ENCODE measurements around the gene SIGLECL1.
A peak's percentile ranks its signal among the peaks of the same experiment; 100 is the strongest.

SIGLECL1 gene

DNA sequence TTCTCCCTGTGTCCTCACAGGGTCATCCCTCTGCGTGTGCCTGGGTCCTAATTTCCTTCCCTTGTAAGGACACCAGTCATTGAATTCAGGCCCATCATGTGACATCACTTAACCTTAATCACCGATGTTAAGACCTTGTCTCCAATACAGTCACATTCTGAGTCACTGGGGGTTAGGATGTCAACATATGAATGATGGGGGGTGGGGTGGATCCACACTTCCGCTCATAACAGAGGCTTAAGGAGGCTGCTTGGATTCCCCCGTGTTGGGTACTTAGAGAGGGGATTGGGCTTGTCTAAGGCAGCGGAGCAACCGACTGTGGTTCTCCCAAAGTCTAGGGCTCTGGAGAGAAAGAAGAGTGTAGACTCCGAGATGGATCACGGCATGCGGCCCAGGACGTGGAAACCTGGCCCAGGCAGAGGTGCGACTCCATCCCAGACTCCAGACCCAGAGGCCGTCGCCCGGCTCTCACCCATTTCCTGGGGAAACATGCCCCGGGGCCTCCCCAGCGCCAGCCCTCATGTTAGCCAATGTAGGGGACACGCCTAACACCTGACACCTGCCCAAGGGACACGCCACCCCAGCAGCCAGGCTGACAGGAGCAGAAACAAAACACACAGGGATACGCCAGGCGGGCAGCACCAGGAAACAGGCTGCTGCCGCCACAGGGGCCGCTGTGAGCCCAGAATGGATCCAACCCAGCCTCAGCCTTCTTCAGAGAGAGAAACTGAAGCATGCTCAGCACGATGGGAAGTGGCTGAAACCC, 43.5 kb downstream of the SIGLECL1 start:
- Histone ChIP-seq H3K4me3 (ENCODE audit: low read length) (no peak overlapping the region), H2AFZ (ENCODE audit: low read depth, low read length) (no peak overlapping the region), H3K27me3 (ENCODE audit: insufficient read depth, low read length) (peaks cover 13% of the 10 kb centered on the region), H3K9me3 (ENCODE audit: low read length) (no peaks in the 10 kb centered on the region), H3K4me1 (ENCODE audit: insufficient read depth, low read length) (no peaks in the 10 kb centered on the region), H3K36me3 (ENCODE audit: insufficient read depth, low read length) (no peaks in the 10 kb centered on the region)

- peaks cover 13% of the 10 kb centered on the region for H3K27me3 ChIP-seq (ENCODE audit: insufficient read depth, low read length)
- no peaks in the 10 kb centered on the region for H3K4me1 ChIP-seq (ENCODE audit: insufficient read depth, low read length)
- H3K4me3 ChIP-seq (ENCODE audit: low read length), result no peak overlapping the region
- H2AFZ ChIP-seq (ENCODE audit: low read depth, low read length), result no peak overlapping the region
- no peaks in the 10 kb centered on the region for H3K36me3 ChIP-seq (ENCODE audit: insufficient read depth, low read length)
- no peaks in the 10 kb centered on the region for H3K9me3 ChIP-seq (ENCODE audit: low read length)
Measured at GRCh38 chr19:51294977-51295375, 44.1 kb downstream of the SIGLECL1 start.

- H2AFZ ChIP-seq (ENCODE audit: low read depth, low read length), result no peak overlapping the region
Measured at GRCh38 chr19:51295382-51296126, 44.7 kb downstream of the SIGLECL1 start.

DNA sequence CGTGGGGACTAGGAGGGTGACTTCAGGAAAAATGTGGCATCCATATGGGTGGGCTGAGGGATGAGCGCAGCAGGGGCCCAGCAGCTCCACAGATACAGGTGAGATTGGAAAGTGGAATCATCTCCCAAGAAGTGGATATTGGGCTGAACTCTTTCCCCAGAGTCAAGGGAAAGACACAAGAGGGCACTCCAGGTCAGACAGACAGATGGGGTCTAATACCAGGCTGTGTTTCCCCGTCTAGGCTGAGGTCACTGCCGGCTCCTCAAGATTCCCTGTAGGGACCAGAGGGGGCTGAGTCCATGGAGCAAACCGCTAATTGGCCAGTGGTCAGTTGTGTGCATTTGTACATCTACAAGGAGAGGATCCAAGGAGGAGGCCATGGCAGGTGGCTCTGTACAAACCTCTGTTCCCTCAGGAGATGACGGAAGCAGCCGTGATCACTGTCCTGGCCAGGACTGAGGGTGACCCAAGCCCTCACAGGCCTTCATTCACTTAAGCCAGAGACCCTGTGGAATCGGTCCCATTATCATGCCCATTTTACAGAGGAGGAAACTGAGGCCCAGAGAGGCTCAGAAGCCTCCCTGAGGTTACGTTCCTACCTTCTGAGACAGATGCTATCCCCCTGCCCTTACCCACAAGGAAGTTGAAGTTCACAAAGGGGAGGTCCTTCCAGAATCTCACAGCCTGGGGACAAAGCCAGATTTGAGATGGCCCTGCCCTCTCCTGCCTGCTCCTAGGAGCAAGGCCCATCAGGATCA, 45.6 kb downstream of the SIGLECL1 start:
- Histone ChIP-seq H3K4me1 (ENCODE audit: insufficient read depth, low read length) (peaks cover 7% of the 10 kb centered on the region), H3K9me3 (ENCODE audit: low read length) (no peaks in the 10 kb centered on the region), H2AFZ (ENCODE audit: low read depth, low read length) (no peak overlapping the region), H3K36me3 (ENCODE audit: insufficient read depth, low read length) (no peaks in the 10 kb centered on the region), H3K27me3 (ENCODE audit: insufficient read depth, low read length) (peaks cover 13% of the 10 kb centered on the region), H3K4me3 (ENCODE audit: low read length) (no peak overlapping the region)

More at GRCh38 chr19:51295382-51296126, 44.7 kb downstream of the SIGLECL1 start:
- peaks cover 4% of the 10 kb centered on the region for H3K4me1 ChIP-seq (ENCODE audit: insufficient read depth, low read length)
- H3K9me3 ChIP-seq (ENCODE audit: low read length), result no peaks in the 10 kb centered on the region
- peaks cover 13% of the 10 kb centered on the region for H3K27me3 ChIP-seq (ENCODE audit: insufficient read depth, low read length)
- no peaks in the 10 kb centered on the region for H3K36me3 ChIP-seq (ENCODE audit: insufficient read depth, low read length)
- H3K4me3 ChIP-seq (ENCODE audit: low read length), result no peak overlapping the region

GRCh38 chr19:51297406-51297805, 46.5 kb downstream of the SIGLECL1 start:
- Histone ChIP-seq H3K36me3 (ENCODE audit: insufficient read depth, low read length) (no peaks in the 10 kb centered on the region), H2AFZ (ENCODE audit: low read depth, low read length) (no peak overlapping the region), H3K9me3 (ENCODE audit: low read length) (no peaks in the 10 kb centered on the region), H3K4me1 (ENCODE audit: insufficient read depth, low read length) (peaks cover 7% of the 10 kb centered on the region), H3K27me3 (ENCODE audit: insufficient read depth, low read length) (peaks cover 13% of the 10 kb centered on the region), H3K4me3 (ENCODE audit: low read length) (no peak overlapping the region)

GRCh38 chr19:51301266-51301665, 50.4 kb downstream of the SIGLECL1 start:
- H3K36me3 ChIP-seq (ENCODE audit: insufficient read depth, low read length), result no peaks in the 10 kb centered on the region
- no peak overlapping the region for H2AFZ ChIP-seq (ENCODE audit: low read depth, low read length)
- no peaks in the 10 kb centered on the region for H3K9me3 ChIP-seq (ENCODE audit: low read length)
- no peak overlapping the region for H3K4me3 ChIP-seq (ENCODE audit: low read length)
- H3K4me1 ChIP-seq (ENCODE audit: insufficient read depth, low read length), result peaks cover 7% of the 10 kb centered on the region
- H3K27me3 ChIP-seq (ENCODE audit: insufficient read depth, low read length), result no peaks in the 10 kb centered on the region

- Histone ChIP-seq H3K27me3 (ENCODE audit: insufficient read depth, low read length) (peaks cover 3% of the 10 kb centered on the region), H3K4me3 (ENCODE audit: low read length) (no peak overlapping the region), H3K4me1 (ENCODE audit: insufficient read depth, low read length) (peaks cover 3% of the 10 kb centered on the region), H3K36me3 (ENCODE audit: insufficient read depth, low read length) (no peaks in the 10 kb centered on the region), H3K9me3 (ENCODE audit: low read length) (peaks cover 4% of the 10 kb centered on the region), H2AFZ (ENCODE audit: low read depth, low read length) (no peak overlapping the region)
Measured at GRCh38 chr19:51305479-51305878, 54.6 kb downstream of the SIGLECL1 start.

DNA sequence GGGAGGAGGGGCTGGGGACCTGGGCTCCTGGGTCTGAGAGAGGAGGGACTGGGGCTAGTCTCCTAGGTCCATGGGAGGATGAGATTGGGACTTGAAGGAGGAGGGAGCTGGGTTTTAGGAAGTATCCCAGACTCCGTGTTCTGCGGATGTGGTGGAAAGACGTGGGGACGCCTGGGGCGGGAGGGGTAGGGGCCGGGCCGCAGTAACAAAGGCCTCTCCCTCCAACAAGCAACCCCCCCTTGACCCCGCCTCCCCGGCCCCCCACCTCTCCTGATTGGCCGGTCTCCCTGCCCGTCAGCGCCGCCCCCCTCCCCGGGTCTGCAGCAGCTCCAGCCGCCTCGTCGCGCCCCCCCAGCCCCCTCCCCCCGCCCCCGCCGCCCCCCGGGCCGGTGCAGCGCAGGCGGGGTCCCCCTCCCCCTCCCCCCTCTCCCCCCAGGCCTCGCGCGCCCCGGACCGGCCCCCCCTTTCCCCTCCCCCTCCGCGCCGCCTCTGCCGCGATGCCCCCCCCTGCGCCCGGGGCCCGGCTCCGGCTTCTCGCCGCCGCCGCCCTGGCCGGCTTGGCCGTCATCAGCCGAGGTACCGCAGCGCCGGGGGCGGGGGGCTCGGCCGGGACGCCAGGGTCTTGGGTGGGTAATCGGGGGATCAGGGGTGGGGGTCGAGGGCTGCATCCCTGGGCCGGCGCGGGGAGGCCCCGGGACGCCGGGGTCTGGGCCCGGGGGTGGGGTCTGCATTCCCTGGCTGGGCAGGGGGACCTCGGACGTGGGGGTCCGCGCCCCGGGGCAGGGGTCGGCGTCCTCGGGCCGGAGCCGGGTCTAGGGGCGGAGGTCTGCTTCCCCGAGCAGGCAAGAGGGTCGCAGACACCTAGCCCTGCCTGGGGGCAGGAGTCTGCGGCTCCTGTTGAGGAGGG, 60.7 kb downstream of the SIGLECL1 start, which contains the start of gene IGLON5:
TSS of gene IGLON5 (plus strand) at position 294 of the 907 bp plus-strand sequence. CDS start at position 498, 204 bp downstream.
- no peaks in the 10 kb centered on the region for H3K4me1 ChIP-seq (ENCODE audit: insufficient read depth, low read length)
- peak within 1 kb of the TSS; percentile 24 for H3K4me3 ChIP-seq (ENCODE audit: low read length)
- no peaks in the 10 kb centered on the region for H3K36me3 ChIP-seq (ENCODE audit: insufficient read depth, low read length)
- H3K27me3 ChIP-seq (ENCODE audit: insufficient read depth, low read length), result peaks cover 18% of the 10 kb centered on the region
- peaks cover 5% of the 10 kb centered on the region for H3K9me3 ChIP-seq (ENCODE audit: low read length)
- no peak within 1 kb of the TSS for H2AFZ ChIP-seq (ENCODE audit: low read depth, low read length)

GRCh38 chr19:51316688-51317087, 65.8 kb downstream of the SIGLECL1 start:
- Histone ChIP-seq H3K9me3 (ENCODE audit: low read length) (peaks cover 2% of the 10 kb centered on the region), H3K4me1 (ENCODE audit: insufficient read depth, low read length) (peaks cover 4% of the 10 kb centered on the region), H3K4me3 (ENCODE audit: low read length) (no peak overlapping the region), H3K27me3 (ENCODE audit: insufficient read depth, low read length) (peaks cover 16% of the 10 kb centered on the region), H3K36me3 (ENCODE audit: insufficient read depth, low read length) (no peaks in the 10 kb centered on the region), H2AFZ (ENCODE audit: low read depth, low read length) (no peak overlapping the region)

- peaks cover 2% of the 10 kb centered on the region for H3K9me3 ChIP-seq (ENCODE audit: low read length)
- peaks cover 4% of the 10 kb centered on the region for H3K4me1 ChIP-seq (ENCODE audit: insufficient read depth, low read length)
- H3K4me3 ChIP-seq (ENCODE audit: low read length), result no peak overlapping the region
- H3K27me3 ChIP-seq (ENCODE audit: insufficient read depth, low read length), result peaks cover 11% of the 10 kb centered on the region
- no peaks in the 10 kb centered on the region for H3K36me3 ChIP-seq (ENCODE audit: insufficient read depth, low read length)
- H2AFZ ChIP-seq (ENCODE audit: low read depth, low read length), result no peak overlapping the region
Measured at GRCh38 chr19:51317376-51317775, 66.5 kb downstream of the SIGLECL1 start.

DNA sequence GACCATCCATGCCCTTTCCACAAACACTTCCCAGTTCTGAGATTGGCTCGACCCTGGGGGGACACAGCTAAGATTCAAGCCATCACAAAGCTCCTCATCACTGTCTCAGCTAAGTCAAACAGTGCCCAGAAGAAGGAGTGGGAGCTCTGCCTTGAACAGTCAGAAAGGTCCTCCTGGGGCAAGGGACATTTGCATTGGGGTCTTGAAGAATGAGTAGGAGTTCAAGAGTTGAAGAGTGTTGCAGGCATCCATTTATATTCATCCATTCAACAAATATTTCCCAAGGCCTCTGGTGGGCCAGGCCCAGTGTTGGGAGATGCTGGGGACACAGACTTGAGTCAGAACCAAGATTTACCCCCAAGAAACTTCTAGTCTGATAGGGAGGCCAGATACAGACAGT, 67.1 kb downstream of the SIGLECL1 start:
- peaks cover 2% of the 10 kb centered on the region for H3K9me3 ChIP-seq (ENCODE audit: low read length)

More for the DNA sequence above, 67.1 kb downstream of the SIGLECL1 start:
- peaks cover 4% of the 10 kb centered on the region for H3K4me1 ChIP-seq (ENCODE audit: insufficient read depth, low read length)
- peaks cover 6% of the 10 kb centered on the region for H3K27me3 ChIP-seq (ENCODE audit: insufficient read depth, low read length)
- H3K4me3 ChIP-seq (ENCODE audit: low read length), result no peak overlapping the region
- no peak overlapping the region for H2AFZ ChIP-seq (ENCODE audit: low read depth, low read length)
- no peaks in the 10 kb centered on the region for H3K36me3 ChIP-seq (ENCODE audit: insufficient read depth, low read length)

All from neuron (in vitro differentiated cells).